Trophoblast cell (in vitro differentiated cells and primary cell): ENCODE results near the gene TLE1. TPM values are rescaled to one million over a fixed set of nuclear protein-coding genes. Genes with fewer than 3 reads are reported as not detected.
"Not testable (repeated sequence)": the region's sequence is repeated elsewhere in the genome, so short reads cannot be mapped to it uniquely, and the experiment has no call there.

ENCODE experiments used
- DNase-seq, 2 donors: peaks; one replicate each; pipeline ENCODE4 v3.0.0-alpha.2; 2016
- H2AFZ ChIP-seq: 2 replicates; pipeline ENCODE4 v1.6.1; 2013; ENCODE audit warnings: low read length, moderate library complexity, mild to moderate bottlenecking; ENCODE audit not compliant: insufficient read depth, poor library complexity
- H2AK5ac ChIP-seq: 2 replicates; pipeline ENCODE4 v1.6.1; 2013; ENCODE audit warnings: mild to moderate bottlenecking, low read length
- H2BK120ac ChIP-seq: 2 replicates; pipeline ENCODE4 v1.6.1; 2013; ENCODE audit warnings: low read length, mild to moderate bottlenecking, moderate library complexity; ENCODE audit not compliant: insufficient read depth, poor library complexity
- H2BK12ac ChIP-seq: 2 replicates; pipeline ENCODE4 v1.6.1; 2013; ENCODE audit warnings: mild to moderate bottlenecking, low read length, moderate library complexity
- H2BK5ac ChIP-seq: 2 replicates; pipeline ENCODE4 v1.6.1; 2013; ENCODE audit warnings: low read length, low read depth, moderate library complexity, mild to moderate bottlenecking; ENCODE audit not compliant: poor library complexity
- H3K14ac ChIP-seq: 2 replicates; pipeline ENCODE4 v1.6.1; 2013; ENCODE audit warnings: mild to moderate bottlenecking, low read length
- H3K18ac ChIP-seq: 2 replicates; pipeline ENCODE4 v1.6.1; 2013; ENCODE audit warnings: mild to moderate bottlenecking, low read length
- H3K23ac ChIP-seq: 2 replicates; pipeline ENCODE4 v1.6.1; 2013; ENCODE audit warnings: low read length
- H3K27ac ChIP-seq: 2 replicates; pipeline ENCODE4 v1.5.1; 2013; ENCODE audit warnings: low read depth, mild to moderate bottlenecking, inconsistent platforms, low read length, moderate library complexity
- H3K27me3 ChIP-seq: 2 replicates; pipeline ENCODE4 v1.6.1; 2013; ENCODE audit warnings: inconsistent platforms, mild to moderate bottlenecking, low read length, moderate library complexity; ENCODE audit not compliant: insufficient read depth
- H3K36me3 ChIP-seq, 2 experiments: 1 replicate in 1 of 2; 2 replicates in 1 of 2; pipeline ENCODE4 v1.6.1; 2013; ENCODE audit warnings: low read length in 2 of 2, mild to moderate bottlenecking in 2 of 2, moderate library complexity in 1 of 2; ENCODE audit not compliant: insufficient read depth in 2 of 2, control insufficient read depth in 1 of 2
- H3K4ac ChIP-seq: 2 replicates; pipeline ENCODE4 v1.6.1; 2013; ENCODE audit warnings: low read depth, mild to moderate bottlenecking, low read length, moderate library complexity
- H3K4me1 ChIP-seq, 2 experiments: 1 replicate in 1 of 2; 2 replicates in 1 of 2; pipeline ENCODE4 v1.6.1; 2013; ENCODE audit warnings: low read length in 2 of 2, mild to moderate bottlenecking in 2 of 2, moderate library complexity in 1 of 2; ENCODE audit not compliant: insufficient read depth in 2 of 2, control insufficient read depth in 1 of 2
- H3K4me2 ChIP-seq: 2 replicates; pipeline ENCODE4 v1.6.1; 2013; ENCODE audit warnings: inconsistent platforms, mild to moderate bottlenecking, low read length, moderate library complexity
- H3K4me3 ChIP-seq: 2 replicates; pipeline ENCODE4 v1.5.1; 2013; ENCODE audit warnings: mild to moderate bottlenecking, low read depth, low read length, inconsistent platforms
- H3K79me1 ChIP-seq: one replicate; pipeline ENCODE4 v1.6.1; 2013; ENCODE audit warnings: low read length
- H3K79me2 ChIP-seq: 2 replicates; pipeline ENCODE4 v1.6.1; 2013; ENCODE audit warnings: low read length, mild to moderate bottlenecking; ENCODE audit not compliant: control insufficient read depth, insufficient read depth, poor library complexity
- H3K9ac ChIP-seq: 2 replicates; pipeline ENCODE4 v1.6.1; 2013; ENCODE audit warnings: mild to moderate bottlenecking, low read length
- H3K9me3 ChIP-seq: 2 replicates; pipeline ENCODE4 v1.6.1; 2013; ENCODE audit warnings: low read depth, mild to moderate bottlenecking, control low read depth, inconsistent platforms, low read length; ENCODE audit not compliant: insufficient read depth
- H4K12ac ChIP-seq: 2 replicates; pipeline ENCODE4 v1.6.1; 2013; ENCODE audit warnings: low read depth, mild to moderate bottlenecking, low read length, moderate library complexity
- H4K8ac ChIP-seq: 2 replicates; pipeline ENCODE4 v1.6.1; 2013; ENCODE audit warnings: low read depth, mild to moderate bottlenecking, low read length, moderate library complexity
- H4K91ac ChIP-seq: one replicate; pipeline ENCODE4 v1.6.1; 2013; ENCODE audit warnings: low read depth, mild to moderate bottlenecking, low read length, moderate library complexity
- WGBS: extraction: QIAGEN DNeasy Blood & Tissue Kit; methylation state at CpG from one replicate; pipeline ENCODE4 v1.1.7; 2013; ENCODE audit warnings: missing lambda C conversion rate; ENCODE audit not compliant: insufficient read length, insufficient coverage; ENCODE audit errors: extremely low coverage; 5-methylcytosine and 5-hydroxymethylcytosine counted together
- polyA plus RNA-seq: library from polyadenylated mRNA; stranded (reverse); fragments of 200-250 nt; gene quantifications from 2 replicates; pipeline ENCODE4 v1.2.3, GENCODE V29; 2013

TLE1 gene
- polyA plus RNA-seq, result 62.1 and 62.2 TPM in 2 replicates

DNA sequence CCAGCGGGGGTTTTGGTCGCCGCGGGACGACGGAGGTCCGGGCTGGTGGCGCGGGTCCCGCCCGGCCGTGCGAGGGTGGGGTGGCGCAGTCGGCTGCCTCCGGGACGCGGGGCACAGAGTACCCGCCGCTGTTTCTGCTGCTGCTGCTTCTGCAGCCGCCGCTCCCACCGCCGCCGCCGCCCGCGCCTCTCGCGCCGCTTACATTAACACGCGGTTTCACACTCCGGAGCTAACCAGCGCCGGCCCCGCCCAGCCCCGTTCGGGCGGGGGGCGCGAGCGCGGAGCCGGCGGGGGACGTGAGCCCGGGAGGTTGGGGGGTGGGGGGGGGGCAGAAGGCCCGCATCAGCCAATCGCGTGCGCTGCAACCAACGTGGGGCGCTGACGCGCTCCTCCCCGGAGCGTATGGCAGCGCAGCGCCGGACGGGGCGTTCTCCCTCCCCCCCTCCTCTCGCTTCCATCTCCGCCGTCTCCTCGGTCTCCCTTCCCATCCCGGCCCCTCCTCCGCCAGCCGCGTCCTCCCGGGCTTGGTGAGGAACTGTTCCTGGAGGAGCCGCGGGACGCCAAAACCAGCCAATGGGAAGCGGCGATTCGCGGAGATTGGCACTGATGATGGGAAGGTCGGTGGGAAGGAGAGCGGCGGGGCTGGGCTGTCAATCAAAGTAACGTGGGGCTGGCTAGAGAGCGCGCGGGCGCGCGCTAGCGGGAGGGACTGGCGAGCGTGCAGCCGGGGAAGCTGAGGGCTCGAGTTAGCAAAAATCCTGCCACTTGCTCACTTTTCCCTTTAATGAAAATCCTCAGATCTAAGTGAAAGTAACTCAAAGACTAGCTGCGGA lies at the start of gene TLE1:
Gene TLE1 (minus strand): TSS at position 205 of the 833 bp plus-strand sequence. CDS start 1,307 bp downstream, outside the sequence.
- H4K8ac ChIP-seq, result peak within 1 kb of the TSS; percentile 82

DNA sequence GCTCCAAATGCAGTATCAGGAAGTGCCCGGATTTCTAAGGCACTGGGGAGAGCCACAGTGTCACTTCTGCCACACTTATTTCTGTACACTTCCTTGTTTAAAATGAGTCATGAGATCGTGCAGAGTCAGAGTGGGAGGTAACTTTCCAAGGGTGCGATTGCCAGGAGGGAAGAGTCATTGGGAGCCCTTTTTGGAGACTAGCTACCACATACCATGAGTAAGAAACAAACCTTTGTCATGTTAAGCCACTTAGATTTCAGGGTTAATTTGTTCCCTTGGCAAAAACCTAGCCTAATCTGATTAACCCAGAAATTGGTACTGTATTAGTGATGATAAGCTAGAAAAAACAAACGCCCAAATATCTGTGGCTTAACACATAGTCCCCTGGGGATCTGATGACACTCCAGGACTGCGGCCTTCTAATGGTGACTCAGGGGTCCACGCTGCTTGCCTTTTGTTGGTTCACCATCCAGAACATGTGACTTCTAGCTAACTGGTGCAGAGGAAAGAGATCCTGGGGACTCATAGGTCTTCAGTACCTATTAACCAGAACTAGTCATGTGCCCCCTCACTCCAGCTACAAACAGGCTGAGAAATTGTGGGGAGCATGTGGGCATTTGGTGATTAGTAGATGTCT lies 48.6 kb upstream of the TLE1 start:
- Histone ChIP-seq H2BK5ac (no peak overlapping the region), H3K4ac (no peak overlapping the region), H3K4me1 (peaks cover 1 to 2% of the 10 kb centered on the region in 2 experiments), H3K9me3 (no peaks in the 10 kb centered on the region), H3K79me1 (no peaks in the 10 kb centered on the region), H4K8ac (no peak overlapping the region), H3K14ac (no peak overlapping the region), H3K23ac (no peak overlapping the region), H2BK120ac (no peak overlapping the region), H3K27me3 (no peaks in the 10 kb centered on the region), H3K4me2 (no peak overlapping the region), H3K36me3 (no peaks in the 10 kb centered on the region), H2BK12ac (no peak overlapping the region), H4K91ac (no peak overlapping the region), H4K12ac (no peak overlapping the region), H2AK5ac (no peak overlapping the region), H2AFZ (no peak overlapping the region), H3K4me3 (no peak overlapping the region), H3K79me2 (no peaks in the 10 kb centered on the region), H3K27ac (no peak overlapping the region), H3K18ac (no peak overlapping the region), H3K9ac (no peak overlapping the region)
- DNase-seq, result peak; percentile 44 to 64
- no CpG with 5 or more reads among the region's 6 CpGs for WGBS

More for the DNA sequence above, at the start of gene TLE1:
- H2AFZ ChIP-seq, result peak within 1 kb of the TSS; percentile 81
- DNase-seq, result peak; percentile 100
- H3K79me1 ChIP-seq, result peaks cover 37% of the 10 kb centered on the region
- H3K4me1 ChIP-seq, result peaks cover 2 to 4% of the 10 kb centered on the region in 2 experiments
- H4K91ac ChIP-seq, result peak within 1 kb of the TSS; percentile 77
- H3K27me3 ChIP-seq, result no peaks in the 10 kb centered on the region
- H3K18ac ChIP-seq, result peak within 1 kb of the TSS; percentile 97
- peak within 1 kb of the TSS; percentile 93 for H3K9ac ChIP-seq
- H2AK5ac ChIP-seq, result peak within 1 kb of the TSS; percentile 92
- H3K4ac ChIP-seq, result peak within 1 kb of the TSS; percentile 98
- H3K14ac ChIP-seq, result peak within 1 kb of the TSS; percentile 75
- H3K79me2 ChIP-seq, result peaks cover 19% of the 10 kb centered on the region
- no peak within 1 kb of the TSS for H3K23ac ChIP-seq
- H3K4me2 ChIP-seq, result peak within 1 kb of the TSS; percentile 93
- no CpG with 5 or more reads among the region's 95 CpGs for WGBS
- peak within 1 kb of the TSS; percentile 96 for H4K12ac ChIP-seq
- peak within 1 kb of the TSS; percentile 96 for H3K27ac ChIP-seq
- H3K36me3 ChIP-seq, result no peaks in the 10 kb centered on the region
- no peaks in the 10 kb centered on the region for H3K9me3 ChIP-seq
- H2BK120ac ChIP-seq, result peak within 1 kb of the TSS; percentile 76
- peak within 1 kb of the TSS; percentile 95 for H3K4me3 ChIP-seq
- peak within 1 kb of the TSS; percentile 82 for H2BK12ac ChIP-seq
- H2BK5ac ChIP-seq, result peak within 1 kb of the TSS; percentile 75

DNA sequence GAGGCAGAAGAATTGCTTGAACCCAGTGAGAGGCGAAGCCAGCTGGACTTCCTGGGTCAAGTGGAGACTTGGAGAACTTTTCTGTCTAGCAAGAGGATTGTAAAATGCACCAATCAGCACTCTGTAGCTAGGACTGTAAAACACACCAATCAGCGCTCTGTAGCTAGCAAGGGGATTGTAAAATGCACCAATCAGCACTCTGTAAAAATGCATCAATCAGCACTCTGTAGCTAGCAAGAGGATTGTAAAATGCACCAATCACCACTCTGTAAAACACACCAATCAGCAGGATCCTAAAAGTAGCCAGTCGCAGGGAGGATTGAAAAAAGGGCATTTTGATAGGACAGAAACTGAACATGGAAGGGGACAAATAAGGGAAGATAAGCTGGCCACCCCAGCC lies 41.2 kb upstream of the TLE1 start:
- H3K4me2 ChIP-seq, H4K8ac ChIP-seq, H2BK5ac ChIP-seq, H3K27me3 ChIP-seq, H3K4me1 ChIP-seq, H2AFZ ChIP-seq, H3K4me3 ChIP-seq, H2BK120ac ChIP-seq, H2BK12ac ChIP-seq, H3K18ac ChIP-seq, H4K91ac ChIP-seq, H3K79me2 ChIP-seq, H3K14ac ChIP-seq, H3K36me3 ChIP-seq, H3K4ac ChIP-seq, H3K9me3 ChIP-seq, DNase-seq, H4K12ac ChIP-seq, H3K9ac ChIP-seq, H3K79me1 ChIP-seq, H2AK5ac ChIP-seq, H3K27ac ChIP-seq, H3K23ac ChIP-seq: not testable (repeated sequence)
- WGBS, result no CpG with 5 or more reads among the region's 3 CpGs

DNA sequence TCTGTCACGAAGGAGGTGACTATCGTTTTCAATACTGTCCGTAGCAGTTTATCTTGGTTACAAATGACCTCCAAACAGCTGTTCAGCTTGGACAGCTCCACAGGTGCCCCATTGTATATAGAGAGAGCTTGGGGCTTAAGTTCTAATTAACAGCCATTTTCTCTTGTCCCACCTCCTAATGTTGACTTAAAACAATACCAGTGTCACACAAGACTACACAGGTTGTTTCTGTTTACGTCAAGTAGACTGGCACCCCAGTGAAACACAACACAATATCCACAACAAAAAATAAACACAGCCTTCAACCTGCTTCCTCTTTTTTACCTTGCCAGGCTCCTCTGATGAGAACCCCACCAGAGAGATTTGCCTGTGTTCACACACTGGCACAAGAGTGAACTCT lies 39.8 kb upstream of the TLE1 start:
- Histone ChIP-seq H3K4me2 (no peak overlapping the region), H3K4me3 (no peak overlapping the region), H3K14ac (no peak overlapping the region), H3K9ac (no peak overlapping the region), H3K36me3 (no peaks in the 10 kb centered on the region), H2BK5ac (no peak overlapping the region), H4K91ac (no peak overlapping the region), H2BK120ac (no peak overlapping the region), H4K12ac (no peak overlapping the region), H3K27ac (no peak overlapping the region), H3K79me1 (no peaks in the 10 kb centered on the region), H2AK5ac (no peak overlapping the region), H3K4me1 (no peaks in the 10 kb centered on the region), H3K27me3 (no peaks in the 10 kb centered on the region), H2BK12ac (no peak overlapping the region), H3K23ac (no peak overlapping the region), H3K9me3 (no peaks in the 10 kb centered on the region), H3K4ac (no peak overlapping the region), H3K18ac (no peak overlapping the region), H2AFZ (no peak overlapping the region), H3K79me2 (no peaks in the 10 kb centered on the region), H4K8ac (no peak overlapping the region)
- no peak for DNase-seq
- WGBS, result no CpG with 5 or more reads among the region's 4 CpGs
